Neural progenitor cell (in vitro differentiated cells): ENCODE data around the gene MSANTD2. TPM values are rescaled to one million over a fixed set of nuclear protein-coding genes. Genes with fewer than 3 reads are reported as not detected.

ENCODE experiments used
- DNase-seq: peaks from one replicate; pipeline ENCODE4 v3.0.0-alpha.2; 2016; ENCODE audit warnings: low spot score
- H2AFZ ChIP-seq: fragments of 200-600 bp; sonication (generic); replicated peaks from 2 replicates; pipeline ENCODE4 v1.6.1; 2016; ENCODE audit warnings: antibody characterized with exemption
- H3F3A ChIP-seq: fragments of 200-600 bp; sonication (generic); 2 replicates; pipeline ENCODE4 v1.6.1; 2016; ENCODE audit warnings: antibody characterized with exemption, low read depth
- H3K27ac ChIP-seq: fragments of 200-600 bp; sonication (generic); 2 replicates; pipeline ENCODE4 v1.5.1; 2016; ENCODE audit warnings: mild to moderate bottlenecking
- H3K27me3 ChIP-seq: fragments of 200-600 bp; sonication (generic); 2 replicates; pipeline ENCODE4 v1.6.1; 2016; ENCODE audit warnings: mild to moderate bottlenecking, moderate library complexity
- H3K36me3 ChIP-seq: fragments of 200-600 bp; sonication (generic); 2 replicates; pipeline ENCODE4 v1.5.1; 2016
- H3K4me1 ChIP-seq: fragments of 200-600 bp; sonication (generic); 2 replicates; pipeline ENCODE4 v1.6.1; 2016; ENCODE audit warnings: mixed run types
- H3K4me2 ChIP-seq: fragments of 200-600 bp; sonication (generic); 2 replicates; pipeline ENCODE4 v1.6.1; 2016
- H3K4me3 ChIP-seq: fragments of 200-600 bp; sonication (generic); 2 replicates; pipeline ENCODE4 v1.5.1; 2016
- H3K79me2 ChIP-seq: fragments of 200-600 bp; sonication (generic); 2 replicates; pipeline ENCODE4 v1.6.1; 2016; ENCODE audit warnings: low read depth
- H3K9ac ChIP-seq: fragments of 200-600 bp; sonication (generic); 2 replicates; pipeline ENCODE4 v1.6.1; 2016
- H3K9me3 ChIP-seq: fragments of 200-600 bp; sonication (generic); 2 replicates; pipeline ENCODE4 v1.5.1; 2016; ENCODE audit warnings: low read depth
- H4K20me1 ChIP-seq: fragments of 200-600 bp; sonication (generic); 2 replicates; pipeline ENCODE4 v1.6.1; 2016; ENCODE audit warnings: low read depth
- H3K27ac Mint-ChIP-seq: 3 replicates; pipeline ENCODE4 v1.8.0; 2021; ENCODE audit warnings: mixed read lengths
- H3K27me3 Mint-ChIP-seq: 2 replicates; pipeline ENCODE4 v1.8.0; 2022; ENCODE audit warnings: low read depth, mild to moderate bottlenecking, inconsistent platforms, moderate library complexity, mixed read lengths; ENCODE audit not compliant: insufficient read depth
- H3K36me3 Mint-ChIP-seq: 3 replicates; pipeline ENCODE4 v1.8.0; 2021; ENCODE audit warnings: mixed read lengths
- H3K4me1 Mint-ChIP-seq: 3 replicates; pipeline ENCODE4 v1.8.0; 2021; ENCODE audit warnings: mixed read lengths
- H3K4me3 Mint-ChIP-seq: 3 replicates; pipeline ENCODE4 v1.8.0; 2021; ENCODE audit warnings: mild to moderate bottlenecking, moderate library complexity, mixed read lengths
- H3K9me3 Mint-ChIP-seq: 3 replicates; pipeline ENCODE4 v1.8.0; 2020; ENCODE audit warnings: mixed read lengths
- CTCF ChIP-seq: fragments of 200-600 bp; sonication (generic); IDR thresholded peaks from 2 replicates; pipeline ENCODE4 v1.5.1; 2017; ENCODE audit warnings: antibody characterized with exemption, mild to moderate bottlenecking
- EZH2 ChIP-seq: fragments of 200-600 bp; sonication (generic); IDR thresholded peaks from 2 replicates; pipeline ENCODE4 v1.6.1; 2017; ENCODE audit warnings: antibody characterized with exemption, mild to moderate bottlenecking, moderate library complexity
- EZH2phosphoT487 ChIP-seq: fragments of 200-600 bp; sonication (generic); IDR thresholded peaks from 2 replicates; pipeline ENCODE4 v1.6.1; 2017; ENCODE audit warnings: antibody characterized with exemption
- total RNA-seq: library from RNA; depleted of rRNA; stranded (reverse); fragments of >200 nt; gene quantifications from 2 replicates; pipeline ENCODE4 v1.2.3, GENCODE V29; 2015; ENCODE audit warnings: low replicate concordance

Gene MSANTD2
- total RNA-seq, 1 donor from 2014 or later: 41.9 TPM

GRCh38 chr11:124839128-124839971, 39.1 kb upstream of the MSANTD2 start:
- Histone ChIP-seq H3K4me1 (peaks cover 53% of the 10 kb centered on the region), H2AFZ (peak overlapping the region; percentile 84), H3K79me2 (no peaks in the 10 kb centered on the region), H3K9ac (no peak overlapping the region), H3K4me3 (peak overlapping the region; percentile 51), H3K4me2 (peak overlapping the region; percentile 84), H3K36me3 (no peaks in the 10 kb centered on the region), H3K9me3 (no peaks in the 10 kb centered on the region), H3K27me3 (peaks cover 63% of the 10 kb centered on the region), H4K20me1 (no peaks in the 10 kb centered on the region), H3F3A (peaks cover 60% of the 10 kb centered on the region), H3K27ac (no peak overlapping the region)
- no peaks in the 10 kb centered on the region for H3K36me3 Mint-ChIP-seq
- H3K27me3 Mint-ChIP-seq: peaks cover 50% of the 10 kb centered on the region
- peaks cover 2% of the 10 kb centered on the region for H3K9me3 Mint-ChIP-seq
- peak overlapping the region; percentile 83 for H3K4me3 Mint-ChIP-seq
- TF ChIP-seq EZH2 (peak; percentile 76), CTCF (no peak), EZH2phosphoT487 (no peak)
- H3K27ac Mint-ChIP-seq: no peak overlapping the region
- H3K4me1 Mint-ChIP-seq: peaks cover 56% of the 10 kb centered on the region
- DNase-seq: peak; percentile 80

DNA sequence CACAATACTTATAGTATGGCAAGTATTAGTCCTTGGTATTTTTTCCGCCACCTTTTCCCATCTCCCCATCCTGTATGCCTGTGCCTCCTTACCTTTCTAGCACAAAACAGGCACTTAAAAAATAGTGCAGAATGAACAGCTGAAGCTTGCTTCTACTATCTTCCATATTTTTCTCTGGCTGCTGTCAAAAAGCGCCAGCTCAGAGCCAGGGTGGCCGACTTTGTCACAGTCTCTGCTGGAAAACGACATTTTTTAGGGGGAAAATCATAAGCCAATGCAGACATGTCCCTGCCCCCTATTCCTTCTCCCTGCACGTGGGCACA, 38.6 kb upstream of the MSANTD2 start:
- H3K4me3 ChIP-seq: peak overlapping the region; percentile 51
- Mint-ChIP-seq H3K27me3 (peaks cover 48% of the 10 kb centered on the region), H3K9me3 (peaks cover 2% of the 10 kb centered on the region), H3K4me3 (peak overlapping the region; percentile 76), H3K36me3 (no peaks in the 10 kb centered on the region), H3K27ac (no peak overlapping the region), H3K4me1 (peaks cover 50% of the 10 kb centered on the region)
- H3K36me3 ChIP-seq: no peaks in the 10 kb centered on the region
- no peak for DNase-seq
- H4K20me1 ChIP-seq: no peaks in the 10 kb centered on the region
- peak overlapping the region; percentile 84 for H2AFZ ChIP-seq
- no peak overlapping the region for H3K27ac ChIP-seq
- no peak for TF ChIP-seq EZH2
- no peak for TF ChIP-seq CTCF
- TF ChIP-seq EZH2phosphoT487: no peak
- H3K79me2 ChIP-seq: no peaks in the 10 kb centered on the region
- H3K4me2 ChIP-seq: peak overlapping the region; percentile 84
- no peak overlapping the region for H3K9ac ChIP-seq
- H3K4me1 ChIP-seq: peaks cover 48% of the 10 kb centered on the region
- H3K27me3 ChIP-seq: peaks cover 63% of the 10 kb centered on the region
- peaks cover 54% of the 10 kb centered on the region for H3F3A ChIP-seq
- no peaks in the 10 kb centered on the region for H3K9me3 ChIP-seq

- Histone ChIP-seq H3K9ac (no peak overlapping the region), H3K36me3 (no peaks in the 10 kb centered on the region), H4K20me1 (no peaks in the 10 kb centered on the region), H3K4me1 (peaks cover 38% of the 10 kb centered on the region), H3K4me2 (peak overlapping the region; percentile 26), H3K79me2 (no peaks in the 10 kb centered on the region), H2AFZ (no peak overlapping the region), H3K4me3 (no peak overlapping the region), H3K27ac (no peak overlapping the region), H3F3A (peaks cover 41% of the 10 kb centered on the region), H3K9me3 (no peaks in the 10 kb centered on the region), H3K27me3 (peaks cover 60% of the 10 kb centered on the region)
- peaks cover 2% of the 10 kb centered on the region for H3K9me3 Mint-ChIP-seq
- TF ChIP-seq CTCF: peak; percentile 51
- no peak for TF ChIP-seq EZH2phosphoT487
- TF ChIP-seq EZH2: no peak
- H3K4me1 Mint-ChIP-seq: peaks cover 42% of the 10 kb centered on the region
- no peak overlapping the region for H3K4me3 Mint-ChIP-seq
- H3K27me3 Mint-ChIP-seq: peaks cover 36% of the 10 kb centered on the region
- no peaks in the 10 kb centered on the region for H3K36me3 Mint-ChIP-seq
- peak; percentile 81 for DNase-seq
- H3K27ac Mint-ChIP-seq: no peak overlapping the region
Measured at GRCh38 chr11:124837491-124837856, 37.3 kb upstream of the MSANTD2 start.
